ENCODE results near the gene NTF4. TPM values are rescaled to one million over a fixed set of nuclear protein-coding genes. Genes with fewer than 3 reads are reported as not detected.

The NTF4 gene
- total and polyA plus RNA-seq, 2 of the 8 experiments (the other 6 are each of a cell fraction or from before 2014, with no cell fraction given), result 3.1 to 6.5 TPM

DNA sequence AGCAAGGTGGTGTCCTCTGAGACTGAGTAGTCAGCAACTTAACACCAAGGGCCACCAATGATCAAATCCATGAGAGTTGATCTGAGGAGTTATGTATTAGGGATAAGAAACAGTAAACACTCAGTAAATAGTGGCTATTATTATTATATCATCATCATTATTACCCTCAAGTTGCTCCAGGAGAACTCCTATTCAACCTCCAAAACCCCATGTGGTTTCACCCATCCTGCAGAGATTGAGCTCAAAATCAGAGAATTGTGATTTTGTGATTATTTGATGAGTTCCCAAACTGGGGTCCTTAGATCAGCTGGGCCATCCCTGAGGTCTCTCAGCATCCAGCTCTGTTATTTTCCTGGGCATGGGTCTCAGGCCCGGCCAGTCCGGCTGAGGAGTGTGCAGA, 3.6 kb downstream of the NTF4 start:
- H3K56ac ChIP-seq (replicated peaks; ENCODE audit: insufficient read length, low read depth, low read length), result no peak overlapping the region
- no peak overlapping the region; the same call in 1 of the 2 replicates for H4K8ac ChIP-seq (ENCODE audit: extremely low read depth, insufficient read depth, low read length)
- H4K91ac ChIP-seq (replicated peaks; ENCODE audit: insufficient read length, low read length), result no peak overlapping the region
- H3K27me3 ChIP-seq (replicated peaks in 1 of 4; ENCODE audit: control insufficient read depth in 3 of 4, extremely low read depth in 1 of 4, insufficient read depth in 3 of 4, low read length in 3 of 4), result peaks cover 10 to 44% (median 40%) of the 10 kb centered on the region in 4 experiments
- TF ChIP-seq SP4 (IDR thresholded peaks at IDR 0.05; ENCODE audit: low read length) (no peak), MAFK (IDR thresholded peaks at IDR 0.05; ENCODE audit: low read depth, low read length) (no peak), CTBP2 (IDR thresholded peaks at IDR 0.05; ENCODE audit: borderline replicate concordance, insufficient read depth, insufficient read length, low read length) (no peak), ZNF274 (IDR thresholded peaks at IDR 0.05; ENCODE audit: borderline replicate concordance, extremely low read depth, low read length) (no peak), NRF1 (IDR thresholded peaks at IDR 0.05; ENCODE audit: low read depth, low read length) (no peak), POU5F1 (IDR thresholded peaks at IDR 0.05; ENCODE audit: low read depth, low read length) (no peak), JUN (IDR thresholded peaks at IDR 0.05; ENCODE audit: low read depth, low read length) (no peak), TAF7 (optimal IDR thresholded peaks at IDR 0.05; ENCODE audit: borderline replicate concordance, low read depth, low read length) (no peak), KDM5A (IDR thresholded peaks at IDR 0.05; ENCODE audit: low read length) (no peak), SP2 (IDR thresholded peaks at IDR 0.05; ENCODE audit: low read length) (no peak)
- TF ChIP-seq, protein P1, sequence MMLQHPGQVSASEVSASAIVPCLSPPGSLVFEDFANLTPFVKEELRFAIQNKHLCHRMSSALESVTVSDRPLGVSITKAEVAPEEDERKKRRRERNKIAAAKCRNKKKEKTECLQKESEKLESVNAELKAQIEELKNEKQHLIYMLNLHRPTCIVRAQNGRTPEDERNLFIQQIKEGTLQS (IDR thresholded peaks at IDR 0.05; ENCODE audit: insufficient read depth, low read depth, low read length), result no peak
- TF ChIP-seq, protein P2, sequence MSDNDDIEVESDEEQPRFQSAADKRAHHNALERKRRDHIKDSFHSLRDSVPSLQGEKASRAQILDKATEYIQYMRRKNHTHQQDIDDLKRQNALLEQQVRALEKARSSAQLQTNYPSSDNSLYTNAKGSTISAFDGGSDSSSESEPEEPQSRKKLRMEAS (IDR thresholded peaks at IDR 0.05), result no peak
- no peak overlapping the region for H2BK15ac ChIP-seq (ENCODE audit: low read length)
- H3K9me3 ChIP-seq (ENCODE audit: insufficient read depth in 2 of 2, low read depth in 1 of 2, low read length in 1 of 2), result no peaks in the 10 kb centered on the region
- H3K23ac ChIP-seq (ENCODE audit: insufficient read length), result no peak overlapping the region
- H3K4me2 ChIP-seq (ENCODE audit: insufficient read depth in 1 of 2, low read depth in 2 of 2, low read length in 2 of 2), result no peak overlapping the region
- H2BK12ac ChIP-seq (ENCODE audit: low read depth, low read length), result no peak overlapping the region
- peaks cover 0 to 29% (median 24%) of the 10 kb centered on the region in 4 experiments; a peak in 6 of 7 replicates for H3K4me1 ChIP-seq (replicated peaks in 1 of 4; ENCODE audit: control insufficient read depth in 3 of 4, insufficient read depth in 4 of 4, low read length in 3 of 4)
- H2BK5ac ChIP-seq (ENCODE audit: low read depth, low read length), result no peak overlapping the region
- H2AFZ ChIP-seq (ENCODE audit: low read length), result no peak overlapping the region
- H3K79me1 ChIP-seq (ENCODE audit: low read depth, low read length), result no peaks in the 10 kb centered on the region
- no peak overlapping the region for H3K4me3 ChIP-seq (ENCODE audit: extremely low read depth in 1 of 4, insufficient read depth in 2 of 4, low read depth in 3 of 4, low read length in 4 of 4)
- H3K9ac ChIP-seq (replicated peaks in 1 of 4; ENCODE audit: extremely low read depth in 1 of 4, low read depth in 3 of 4, low read length in 3 of 4), result no peak overlapping the region
- 94% methylated on average over 2 of the region's 2 CpGs; no CpG with 5 or more reads in 1 of the 2 experiments for WGBS, 2 experiments (ENCODE audit: extremely low coverage in 1 of 2, insufficient coverage in 1 of 2, insufficient read length in 1 of 2, insufficient replicate concordance in 2 of 2, low coverage in 1 of 2, low lambda C conversion rate in 2 of 2, missing lambda C conversion rate in 1 of 2)
- H3K23me2 ChIP-seq (ENCODE audit: low read depth, low read length), result peaks cover 12% of the 10 kb centered on the region
- no peak overlapping the region for H2BK20ac ChIP-seq (ENCODE audit: low read length)
- no peaks in the 10 kb centered on the region for H3K36me3 ChIP-seq (ENCODE audit: control insufficient read depth in 2 of 4, insufficient read depth in 4 of 4, low read length in 3 of 4)
- POLR2A ChIA-PET (ENCODE audit: partially characterized antibody), result interaction anchor here (1.2 to 1.6 kb wide), 3 partner anchors 42 to 150 kb away, joined by 3 read pairs; no protein-coding TSS in a partner anchor
- H2BK120ac ChIP-seq (replicated peaks; ENCODE audit: low read depth, low read length), result no peak overlapping the region
- H4K5ac ChIP-seq (ENCODE audit: insufficient read length, low read depth, low read length), result no peak overlapping the region
- H3K18ac ChIP-seq (ENCODE audit: extremely low read depth, low read length), result no peak overlapping the region
- no peak overlapping the region for H3K27ac ChIP-seq (ENCODE audit: low read depth, low read length)
- no peak overlapping the region for H3K14ac ChIP-seq (ENCODE audit: insufficient read length)
- no peak overlapping the region for H2AK5ac ChIP-seq (ENCODE audit: low read depth, low read length)
- FAIRE-seq (no peak), DNase-seq (ENCODE audit: low read depth in 1 of 2, low spot score in 2 of 2) (no peak)
- H3K4ac ChIP-seq (replicated peaks; ENCODE audit: insufficient read length, low read depth, low read length), result no peak overlapping the region
- H4K20me1 ChIP-seq (replicated peaks in 1 of 2; ENCODE audit: control insufficient read depth in 1 of 2, insufficient read depth in 2 of 2, low read length in 2 of 2), result peaks cover 0 to 2% of the 10 kb centered on the region in 2 experiments
- CTCF ChIA-PET (ENCODE audit: partially characterized antibody), result interaction anchor here (1.1 to 3.5 kb wide), 5 partner anchors 9 to 62 kb away, joined by 3 to 25 read pairs (median 4); no protein-coding TSS in a partner anchor
- no peaks in the 10 kb centered on the region for H3K79me2 ChIP-seq (ENCODE audit: control insufficient read depth in 1 of 2, insufficient read depth in 2 of 2, low read length in 2 of 2)

Data from H1 (cell line).